H9 (cell line): ENCODE data around the gene HPCAL4. TPM values are rescaled to one million over a fixed set of nuclear protein-coding genes. Genes with fewer than 3 reads are reported as not detected.

Experiments
- DNase-seq: peaks from one replicate; pipeline ENCODE4 v3.0.0-alpha.2; 2017
- H2AFZ ChIP-seq: one replicate; pipeline ENCODE4 v1.6.1; 2013; ENCODE audit warnings: mild to moderate bottlenecking, low read length, control low read depth, moderate library complexity
- H2AK5ac ChIP-seq: 2 replicates; pipeline ENCODE4 v1.6.1; 2013; ENCODE audit warnings: low read length, control low read depth, mixed read lengths; ENCODE audit not compliant: insufficient read length
- H2BK120ac ChIP-seq: one replicate; pipeline ENCODE4 v1.6.1; 2013; ENCODE audit warnings: low read depth, mild to moderate bottlenecking, low read length, control low read depth, inconsistent platforms; ENCODE audit not compliant: poor library complexity, severe bottlenecking
- H2BK12ac ChIP-seq: 2 replicates; pipeline ENCODE4 v1.6.1; 2013; ENCODE audit warnings: low read length, control low read depth, mixed read lengths, low read depth; ENCODE audit not compliant: insufficient read length
- H2BK15ac ChIP-seq: 2 replicates; pipeline ENCODE4 v1.6.1; 2013; ENCODE audit warnings: low read depth, low read length, control low read depth
- H2BK20ac ChIP-seq: one replicate; pipeline ENCODE4 v1.6.1; 2013; ENCODE audit warnings: low read depth, mild to moderate bottlenecking, low read length, control low read depth, inconsistent platforms; ENCODE audit not compliant: poor library complexity, severe bottlenecking
- H2BK5ac ChIP-seq: 2 replicates; pipeline ENCODE4 v1.6.1; 2013; ENCODE audit warnings: low read length, control low read depth, mixed read lengths; ENCODE audit not compliant: insufficient read length
- H3K14ac ChIP-seq: 2 replicates; pipeline ENCODE4 v1.6.1; 2013; ENCODE audit warnings: low read length, control low read depth; ENCODE audit not compliant: insufficient read depth
- H3K18ac ChIP-seq: 2 replicates; pipeline ENCODE4 v1.6.1; 2013; ENCODE audit warnings: low read depth, mild to moderate bottlenecking, mixed read lengths, low read length, control low read depth; ENCODE audit not compliant: insufficient read length
- H3K23ac ChIP-seq: 2 replicates; pipeline ENCODE4 v1.6.1; 2013; ENCODE audit warnings: low read length, control low read depth, mixed read lengths, low read depth; ENCODE audit not compliant: insufficient read length
- H3K23me2 ChIP-seq: 2 replicates; pipeline ENCODE4 v1.6.1; 2013; ENCODE audit warnings: low read depth, mild to moderate bottlenecking, mixed read lengths, low read length, control low read depth; ENCODE audit not compliant: insufficient read length, poor library complexity, severe bottlenecking
- H3K27ac ChIP-seq: 2 replicates; pipeline ENCODE4 v1.5.1; 2013; ENCODE audit warnings: low read length, control low read depth, mixed read lengths, low read depth; ENCODE audit not compliant: insufficient read length
- H3K27me3 ChIP-seq: 2 replicates; pipeline ENCODE4 v1.6.1; 2013; ENCODE audit warnings: low read length, control low read depth, inconsistent platforms; ENCODE audit not compliant: insufficient read depth
- H3K4ac ChIP-seq: 2 replicates; pipeline ENCODE4 v1.6.1; 2013; ENCODE audit warnings: low read depth, mild to moderate bottlenecking, control low read depth, inconsistent platforms, low read length, moderate library complexity
- H3K4me1 ChIP-seq: 2 replicates; pipeline ENCODE4 v1.6.1; 2013; ENCODE audit warnings: low read length, control low read depth, inconsistent platforms; ENCODE audit not compliant: insufficient read depth
- H3K4me2 ChIP-seq: 2 replicates; pipeline ENCODE4 v1.6.1; 2013; ENCODE audit warnings: low read length, control low read depth, mixed read lengths; ENCODE audit not compliant: insufficient read length, insufficient read depth
- H3K56ac ChIP-seq: 2 replicates; pipeline ENCODE4 v1.6.1; 2013; ENCODE audit warnings: low read depth, mild to moderate bottlenecking, mixed read lengths, low read length, control low read depth; ENCODE audit not compliant: insufficient read length
- H3K79me1 ChIP-seq: 2 replicates; pipeline ENCODE4 v1.6.1; 2013; ENCODE audit warnings: low read depth, mild to moderate bottlenecking, moderate library complexity, low read length, control low read depth, inconsistent platforms; ENCODE audit not compliant: insufficient read depth, poor library complexity, severe bottlenecking
- H3K79me2 ChIP-seq: 2 replicates; pipeline ENCODE4 v1.6.1; 2013; ENCODE audit warnings: low read length, control low read depth, inconsistent platforms; ENCODE audit not compliant: insufficient read depth
- H3K9ac ChIP-seq: 2 replicates; pipeline ENCODE4 v1.6.1; 2013; ENCODE audit warnings: low read length, control low read depth, mixed read lengths; ENCODE audit not compliant: insufficient read length; ENCODE audit errors: extremely low read depth
- H3K9me3 ChIP-seq: one replicate; pipeline ENCODE4 v1.6.1; 2013; ENCODE audit warnings: low read depth, low read length, inconsistent platforms; ENCODE audit not compliant: control insufficient read depth
- H3T11ph ChIP-seq: one replicate; pipeline ENCODE4 v1.6.1; 2013; ENCODE audit warnings: mild to moderate bottlenecking, low read length, control low read depth, inconsistent platforms
- H4K20me1 ChIP-seq: one replicate; pipeline ENCODE4 v1.6.1; 2013; ENCODE audit not compliant: control insufficient read depth, insufficient read length, insufficient read depth
- H4K5ac ChIP-seq: 2 replicates; pipeline ENCODE4 v1.6.1; 2013; ENCODE audit warnings: low read depth, mild to moderate bottlenecking, mixed read lengths, low read length, control low read depth; ENCODE audit not compliant: insufficient read length
- H4K8ac ChIP-seq: replicated peaks from 2 replicates; pipeline ENCODE4 v1.6.1; 2013; ENCODE audit warnings: low read length, control low read depth, mixed read lengths, low read depth; ENCODE audit not compliant: insufficient read length
- H4K91ac ChIP-seq: 2 replicates; pipeline ENCODE4 v1.6.1; 2013; ENCODE audit warnings: low read depth, mild to moderate bottlenecking, moderate library complexity, mixed read lengths, low read length, control low read depth; ENCODE audit not compliant: insufficient read length
- H3K27ac Mint-ChIP-seq, 3 experiments: 2 replicates in 2 of 3; 3 replicates in 1 of 3; pipeline ENCODE4 v1.8.0; 2020 to 2021; ENCODE audit warnings: mixed read lengths in 3 of 3, mild to moderate bottlenecking in 1 of 3, moderate library complexity in 1 of 3
- H3K27me3 Mint-ChIP-seq: 2 replicates; pipeline ENCODE4 v1.8.0; 2021; ENCODE audit warnings: low read depth, mild to moderate bottlenecking, moderate library complexity, mixed read lengths
- H3K36me3 Mint-ChIP-seq, 3 experiments: 2 replicates in 2 of 3; 3 replicates in 1 of 3; pipeline ENCODE4 v1.8.0; 2020 to 2021; ENCODE audit warnings: low read depth in 3 of 3, mixed read lengths in 3 of 3; ENCODE audit not compliant: insufficient read depth in 1 of 3
- H3K4me1 Mint-ChIP-seq, 2 experiments: 2 replicates each; pipeline ENCODE4 v1.8.0; 2020; ENCODE audit warnings: mixed read lengths in 2 of 2
- H3K4me3 Mint-ChIP-seq, 2 experiments: 2 replicates in 1 of 2; 3 replicates in 1 of 2; pipeline ENCODE4 v1.8.0; 2020 to 2021; ENCODE audit warnings: mild to moderate bottlenecking in 2 of 2, mixed read lengths in 2 of 2, moderate library complexity in 1 of 2
- H3K9me3 Mint-ChIP-seq, 2 experiments: 2 replicates in 1 of 2; 3 replicates in 1 of 2; pipeline ENCODE4 v1.8.0; 2020; ENCODE audit warnings: mild to moderate bottlenecking in 2 of 2, mixed read lengths in 2 of 2, moderate library complexity in 1 of 2
- CTCF ChIP-seq: fragments of 200-600 bp; sonication (generic); conservative IDR thresholded peaks from 3 replicates; pipeline ENCODE4 v1.8.0; 2021; ENCODE audit warnings: antibody characterized with exemption, mild to moderate bottlenecking
- WGBS: extraction: QIAGEN DNeasy Blood & Tissue Kit; methylation state at CpG from one replicate; pipeline ENCODE4 v1.1.7; 2013; ENCODE audit warnings: missing lambda C conversion rate, low lambda C conversion rate, mixed read lengths; ENCODE audit not compliant: insufficient read length; ENCODE audit errors: extremely low coverage; 5-methylcytosine and 5-hydroxymethylcytosine counted together
- total RNA-seq: library from RNA; stranded (reverse); gene quantifications from 2 replicates; pipeline ENCODE4 v1.2.1, GENCODE V29; 2021

Gene HPCAL4
- total RNA-seq, 1 experiment from 2014 or later = 0.15 TPM

- Histone ChIP-seq H3T11ph (no peak overlapping the region), H2BK12ac (no peak overlapping the region), H3K79me2 (no peaks in the 10 kb centered on the region), H3K9me3 (no peaks in the 10 kb centered on the region), H3K4me1 (peaks cover 3% of the 10 kb centered on the region; the same call in 1 of the 2 replicates), H3K9ac (no peak overlapping the region), H2BK20ac (no peak overlapping the region), H3K4me2 (no peak overlapping the region), H3K23ac (no peak overlapping the region), H3K23me2 (no peaks in the 10 kb centered on the region), H3K27me3 (peaks cover 3% of the 10 kb centered on the region; the same call in 1 of the 2 replicates), H3K79me1 (no peaks in the 10 kb centered on the region), H2BK15ac (no peak overlapping the region), H2BK5ac (no peak overlapping the region), H3K56ac (no peak overlapping the region), H2AFZ (no peak overlapping the region), H4K91ac (no peak overlapping the region), H4K8ac (no peak overlapping the region), H3K18ac (no peak overlapping the region), H4K5ac (no peak overlapping the region), H4K20me1 (no peaks in the 10 kb centered on the region), H2BK120ac (no peak overlapping the region), H3K14ac (no peak overlapping the region), H2AK5ac (no peak overlapping the region), H3K4ac (no peak overlapping the region), H3K27ac (no peak overlapping the region)
- no peak for TF ChIP-seq CTCF
- no peaks in the 10 kb centered on the region for H3K9me3 Mint-ChIP-seq
- WGBS = no CpG with 5 or more reads among the region's 5 CpGs
- no peak for DNase-seq
- H3K4me1 Mint-ChIP-seq = peaks cover 16 to 18% of the 10 kb centered on the region in 2 experiments
- peak overlapping the region in 1 of 2 experiments; percentile 8; a peak in 1 of 5 replicates for H3K4me3 Mint-ChIP-seq
- no peaks in the 10 kb centered on the region for H3K36me3 Mint-ChIP-seq
- H3K27me3 Mint-ChIP-seq = peaks cover 96% of the 10 kb centered on the region
- no peak overlapping the region for H3K27ac Mint-ChIP-seq
Measured at GRCh38 chr1:39632323-39632681, 58.9 kb downstream of the HPCAL4 start.
